Measurements from ENCODE around the gene UNK. TPM values are rescaled to one million over a fixed set of nuclear protein-coding genes. Genes with fewer than 3 reads are reported as not detected.

Gene UNK
- total and polyA plus RNA-seq, 12 donors = 11.6 to 21.3 (median 14.7) TPM

- intact Hi-C loops (cut with DNase I) = loop anchor here in 4 of 10 donors (5.0 to 10.0 kb wide), 5 partner anchors 62 to 1257 kb away; partner anchors contain the start of genes CDK3 (in 1 of the 4) and TRIM65 (in 1 of the 4)
- H3K4me3 ChIP-seq = peak within 1 kb of the TSS; percentile 33 to 77 (median 71)
- no peaks in the 10 kb centered on the region for H3K27me3 ChIP-seq
- H3K27ac ChIP-seq = peak within 1 kb of the TSS; percentile 81 to 92 (median 85)
- 0 to 1% methylated on average over 62 to 71 of the region's 71 CpGs for WGBS, 2 donors
- peaks cover 0 to 13% (median 0%) of the 10 kb centered on the region in 9 donors for H3K36me3 ChIP-seq
- H3K4me1 ChIP-seq = peaks cover 5 to 22% (median 18%) of the 10 kb centered on the region in 9 donors
- peak; percentile 41 to 83 (median 65) for TF ChIP-seq CTCF (IDR thresholded peaks at IDR 0.05)
- no peaks in the 10 kb centered on the region for H3K9me3 ChIP-seq
- peak; percentile 73 to 84 for DNase-seq
- ATAC-seq = peak; percentile 87 to 94 (median 90)
Measured at GRCh38 chr17:75764711-75765421, 19.7 kb upstream of the UNK start, which contains the start of gene GALK1. Gene GALK1, minus strand, starts transcription at chr17:75765192. Its CDS starts 56 bp downstream, at chr17:75765136.

- no peak for ATAC-seq
- Histone ChIP-seq H3K4me1 (peaks cover 5 to 22% (median 18%) of the 10 kb centered on the region in 9 donors), H3K9me3 (no peaks in the 10 kb centered on the region), H3K4me3 (no peak overlapping the region), H3K27me3 (no peaks in the 10 kb centered on the region), H3K27ac (peak overlapping the region in 5 of 10 donors; percentile 83 to 92 (median 88)), H3K36me3 (peaks cover 0 to 13% (median 0%) of the 10 kb centered on the region in 9 donors)
- no peak for DNase-seq
- intact Hi-C loops (cut with DNase I) = loop anchor here in 3 of 10 donors (5.0 to 10.0 kb wide), 4 partner anchors 61 to 1256 kb away; partner anchors contain the start of genes CDK3 (in 1 of the 3) and TRIM65 (in 1 of the 3)
- TF ChIP-seq CTCF (IDR thresholded peaks at IDR 0.05) = no peak
- 92 to 99% methylated on average over 4 of the region's 4 CpGs for WGBS, 2 donors
Measured at GRCh38 chr17:75765981-75766380, 18.6 kb upstream of the UNK start.

- Histone ChIP-seq H3K9me3 (no peaks in the 10 kb centered on the region), H3K36me3 (peaks cover 0 to 3% (median 0%) of the 10 kb centered on the region in 9 donors), H3K27ac (no peak overlapping the region), H3K27me3 (no peaks in the 10 kb centered on the region), H3K4me1 (peaks cover 5 to 21% (median 18%) of the 10 kb centered on the region in 9 donors), H3K4me3 (no peak overlapping the region)
- no peak for ATAC-seq
- no peak for TF ChIP-seq CTCF (IDR thresholded peaks at IDR 0.05)
- 93 to 96% methylated on average over 8 of the region's 8 CpGs for WGBS, 2 donors
- no peak for DNase-seq
- intact Hi-C loops (cut with DNase I) = loop anchor here in 3 of 10 donors (5.0 to 10.0 kb wide), 4 partner anchors 59 to 1254 kb away; partner anchors contain the start of genes CDK3 (in 1 of the 3) and TRIM65 (in 1 of the 3)
Measured at GRCh38 chr17:75767881-75768280, 16.7 kb upstream of the UNK start.

DNA sequence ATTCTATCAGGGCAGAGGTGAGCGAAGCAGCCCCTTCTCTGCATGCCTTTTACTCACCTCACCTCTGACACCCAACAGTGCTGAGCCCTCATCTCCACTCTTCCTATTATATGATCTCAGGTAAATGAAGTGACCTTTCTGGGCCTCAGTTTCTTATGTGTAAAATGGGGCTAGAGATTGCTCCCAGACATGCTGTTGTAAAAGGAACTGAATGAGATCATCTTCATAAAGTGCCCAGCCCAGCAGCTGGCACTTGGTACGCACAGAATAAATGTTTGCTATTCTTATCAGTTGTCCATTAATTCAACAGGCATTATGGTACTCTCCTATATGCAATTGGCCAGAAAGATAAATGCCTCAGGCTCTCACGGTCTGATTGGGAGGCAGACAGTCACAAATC is 15.1 kb upstream of the UNK start:
- TF ChIP-seq CTCF (IDR thresholded peaks at IDR 0.05) = no peak
- no peak overlapping the region for H3K27ac ChIP-seq
- H3K36me3 ChIP-seq = peaks cover 0 to 9% (median 0%) of the 10 kb centered on the region in 9 donors
- H3K4me1 ChIP-seq = peaks cover 0 to 6% (median 3%) of the 10 kb centered on the region in 9 donors
- no peak overlapping the region for H3K4me3 ChIP-seq
- 84 to 86% methylated on average over 3 of the region's 3 CpGs for WGBS, 2 donors
- no peak for ATAC-seq
- H3K9me3 ChIP-seq = no peaks in the 10 kb centered on the region
- intact Hi-C loops (cut with DNase I) = loop anchor here in 3 of 10 donors (5.0 to 10.0 kb wide), 4 partner anchors 58 to 1253 kb away; partner anchors contain the start of genes CDK3 (in 1 of the 3) and TRIM65 (in 1 of the 3)
- no peaks in the 10 kb centered on the region for H3K27me3 ChIP-seq
- no peak for DNase-seq
